Prostate gland (tissue), 2 donors: ENCODE results near the gene GNA15. TPM values are rescaled to one million over a fixed set of nuclear protein-coding genes. Genes with fewer than 3 reads are reported as not detected.

ENCODE experiments used
- DNase-seq: peaks from one replicate; pipeline ENCODE4 v3.0.0-alpha.2; 2019; ENCODE audit warnings: low spot score
- H3K27ac ChIP-seq, 2 donors: fragments of 200-600 bp; sonication (generic); 2 replicates each; pipeline ENCODE4 v1.5.1; 2017 to 2019
- H3K27me3 ChIP-seq: fragments of 200-600 bp; sonication (generic); replicated peaks from 2 replicates; pipeline ENCODE4 v1.5.1; 2019; ENCODE audit not compliant: insufficient read depth
- H3K36me3 ChIP-seq, 2 donors: fragments of 200-600 bp; sonication (generic); 1 replicate in 1 of 2; 2 replicates in 1 of 2; pipeline versions ENCODE4 v1.5.1 to v1.8.1; 2017 to 2019
- H3K4me1 ChIP-seq: fragments of 200-600 bp; sonication (generic); replicated peaks from 2 replicates; pipeline ENCODE4 v1.5.1; 2019
- H3K4me3 ChIP-seq, 2 donors: fragments of 200-600 bp; sonication (generic); 2 replicates each; pipeline ENCODE4 v1.5.1; 2017 to 2019
- H3K9me3 ChIP-seq: fragments of 200-600 bp; sonication (generic); 2 replicates; pipeline ENCODE4 v1.5.1; 2017
- POLR2A ChIP-seq: fragments of 450-650 bp; IDR thresholded peaks from one replicate; pipeline ENCODE4 v1.6.1; 2016; ENCODE audit warnings: antibody characterized with exemption, mild to moderate bottlenecking
- POLR2AphosphoS5 ChIP-seq: sonication (generic); formaldehyde crosslinking; IDR thresholded peaks from one replicate; pipeline ENCODE4 v1.6.1; 2017; ENCODE audit warnings: antibody characterized with exemption
- WGBS: methylation state at CpG from one replicate; pipeline ENCODE4 v1.1.5; 2018; 5-methylcytosine and 5-hydroxymethylcytosine counted together
- intact Hi-C: fragments of 100-400 bp; cut with DNase I; formaldehyde crosslinking; loops from one replicate; pipeline ENCODE4 v1.14.2; 2022
- total RNA-seq, 2 donors: library from RNA; depleted of rRNA; stranded (reverse); fragments of >200 nt; gene quantifications; one replicate each; pipeline ENCODE4 v1.1.0, GENCODE V29; 2016
- TF ChIP-seq, protein P1 (sequence below), 4 experiments: fragments of 200-600 bp in 2 of 4; fragments of 450-650 bp in 2 of 4; sonication (generic) in 2 of 4; IDR thresholded peaks; 1 replicate in 3 of 4; 2 replicates in 1 of 4; pipeline ENCODE4 v1.5.1; 2016 to 2019; ENCODE audit warnings: antibody characterized with exemption in 4 of 4, mild to moderate bottlenecking in 2 of 4, moderate library complexity in 2 of 4

Gene GNA15
- total RNA-seq, 2 donors from 2014 or later = 11.1 to 13.3 TPM

DNA sequence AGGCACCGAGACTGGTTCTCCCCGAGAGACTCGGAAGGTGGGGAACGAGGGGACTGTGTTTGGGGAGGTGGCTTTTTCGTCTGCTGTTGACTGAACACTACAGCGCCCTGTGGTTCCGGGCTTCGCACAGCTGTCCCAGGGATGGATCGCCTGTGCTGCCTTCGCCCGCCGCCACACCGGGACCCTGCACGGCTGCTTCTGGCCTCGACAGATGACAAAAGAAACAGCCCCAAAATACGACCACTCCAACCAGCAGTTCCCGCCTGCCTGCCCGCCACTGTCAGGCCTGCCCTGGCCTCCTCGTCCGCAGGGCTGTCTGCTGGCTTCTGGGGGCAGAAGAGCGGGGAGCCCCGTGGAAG lies 13.3 kb upstream of the GNA15 start:
- 89% methylated on average over 22 of the region's 22 CpGs for WGBS
- no peak for DNase-seq
- H3K9me3 ChIP-seq = no peaks in the 10 kb centered on the region
- intact Hi-C loops = no loop called here
- H3K36me3 ChIP-seq = peaks cover 0 to 8% of the 10 kb centered on the region in 2 donors
- H3K4me3 ChIP-seq = no peak overlapping the region
- no peaks in the 10 kb centered on the region for H3K27me3 ChIP-seq
- H3K4me1 ChIP-seq = no peaks in the 10 kb centered on the region
- TF ChIP-seq POLR2AphosphoS5 = no peak
- TF ChIP-seq, protein P1, sequence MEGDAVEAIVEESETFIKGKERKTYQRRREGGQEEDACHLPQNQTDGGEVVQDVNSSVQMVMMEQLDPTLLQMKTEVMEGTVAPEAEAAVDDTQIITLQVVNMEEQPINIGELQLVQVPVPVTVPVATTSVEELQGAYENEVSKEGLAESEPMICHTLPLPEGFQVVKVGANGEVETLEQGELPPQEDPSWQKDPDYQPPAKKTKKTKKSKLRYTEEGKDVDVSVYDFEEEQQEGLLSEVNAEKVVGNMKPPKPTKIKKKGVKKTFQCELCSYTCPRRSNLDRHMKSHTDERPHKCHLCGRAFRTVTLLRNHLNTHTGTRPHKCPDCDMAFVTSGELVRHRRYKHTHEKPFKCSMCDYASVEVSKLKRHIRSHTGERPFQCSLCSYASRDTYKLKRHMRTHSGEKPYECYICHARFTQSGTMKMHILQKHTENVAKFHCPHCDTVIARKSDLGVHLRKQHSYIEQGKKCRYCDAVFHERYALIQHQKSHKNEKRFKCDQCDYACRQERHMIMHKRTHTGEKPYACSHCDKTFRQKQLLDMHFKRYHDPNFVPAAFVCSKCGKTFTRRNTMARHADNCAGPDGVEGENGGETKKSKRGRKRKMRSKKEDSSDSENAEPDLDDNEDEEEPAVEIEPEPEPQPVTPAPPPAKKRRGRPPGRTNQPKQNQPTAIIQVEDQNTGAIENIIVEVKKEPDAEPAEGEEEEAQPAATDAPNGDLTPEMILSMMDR (IDR thresholded peaks at IDR 0.05) = no peak
- no peak for TF ChIP-seq POLR2A
- H3K27ac ChIP-seq = no peak overlapping the region

DNA sequence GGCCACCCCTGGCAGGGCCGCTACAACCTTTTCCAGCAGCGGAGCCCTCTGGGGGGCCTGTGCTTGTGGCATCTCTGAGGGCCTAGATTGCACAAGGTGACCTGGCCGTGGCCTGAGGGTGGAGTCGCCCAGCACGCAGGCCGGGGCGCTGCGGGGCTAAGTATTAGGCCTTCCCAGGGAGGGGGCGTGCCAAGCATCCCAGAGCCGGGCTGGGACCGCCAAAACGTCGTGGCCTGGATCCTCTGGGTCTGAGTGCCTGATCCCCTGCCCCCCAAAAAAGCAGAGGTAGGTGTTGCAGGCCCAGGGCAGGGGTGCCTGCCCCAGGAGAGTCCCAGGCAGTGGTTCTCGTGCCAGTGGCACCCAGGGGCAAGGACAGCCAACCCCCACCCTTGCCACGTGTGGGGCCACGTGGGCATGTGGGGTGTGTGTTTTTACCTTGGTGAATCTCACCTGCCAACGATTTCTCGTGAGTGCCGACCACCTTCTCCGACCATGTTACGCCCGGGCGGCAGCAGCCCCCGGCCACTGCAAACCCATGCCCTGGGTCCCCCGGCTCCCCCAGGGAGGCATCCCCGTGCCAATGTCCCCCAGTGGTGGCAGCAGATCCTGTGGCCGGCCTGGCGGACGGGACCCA lies 12.6 kb upstream of the GNA15 start:
- Histone ChIP-seq H3K27me3 (no peaks in the 10 kb centered on the region), H3K4me3 (no peak overlapping the region), H3K27ac (no peak overlapping the region), H3K9me3 (no peaks in the 10 kb centered on the region), H3K4me1 (no peaks in the 10 kb centered on the region), H3K36me3 (peaks cover 0 to 8% of the 10 kb centered on the region in 2 donors)
- TF ChIP-seq POLR2AphosphoS5 = no peak
- TF ChIP-seq POLR2A = no peak
- TF ChIP-seq, protein P1 (IDR thresholded peaks at IDR 0.05) = no peak
- no peak for DNase-seq
- WGBS = 86% methylated on average over 28 of the region's 29 CpGs
- intact Hi-C loops = no loop called here

- intact Hi-C loops = no loop called here
- no peak overlapping the region for H3K4me3 ChIP-seq
These were observed 11.9 kb upstream of the GNA15 start for GRCh38 chr19:3123956-3124355.

DNA sequence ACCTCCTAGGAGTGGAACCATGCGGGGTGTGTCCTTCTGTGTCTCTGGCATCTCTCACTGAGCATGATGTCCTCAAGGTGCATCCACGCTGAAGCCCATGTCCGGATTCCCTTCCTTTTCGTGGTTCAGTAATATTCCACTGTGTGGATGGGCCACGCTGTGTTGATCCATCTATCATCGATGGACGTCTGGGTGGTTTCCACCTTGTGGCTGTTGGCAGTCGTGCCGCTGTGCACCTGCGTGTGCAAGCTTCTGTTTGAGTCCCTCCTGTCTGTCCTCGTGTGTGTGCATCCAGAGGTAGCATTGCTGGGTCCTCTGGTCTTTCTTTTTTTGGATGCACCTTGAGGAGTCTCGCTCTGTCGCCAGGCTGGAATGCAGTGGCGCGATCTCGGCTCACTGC lies 11.2 kb upstream of the GNA15 start:
- peaks cover 0 to 8% of the 10 kb centered on the region in 2 donors for H3K36me3 ChIP-seq
- TF ChIP-seq POLR2A = no peak
- TF ChIP-seq, protein P1 (IDR thresholded peaks at IDR 0.05) = no peak
- WGBS = 80% methylated on average over 16 of the region's 16 CpGs
- H3K27ac ChIP-seq = no peak overlapping the region
- no peaks in the 10 kb centered on the region for H3K4me1 ChIP-seq
- no peaks in the 10 kb centered on the region for H3K9me3 ChIP-seq
- H3K4me3 ChIP-seq = no peak overlapping the region
- DNase-seq = no peak
- no peaks in the 10 kb centered on the region for H3K27me3 ChIP-seq
- intact Hi-C loops = no loop called here

More at GRCh38 chr19:3123956-3124355, 11.9 kb upstream of the GNA15 start:
- TF ChIP-seq POLR2A = no peak
- TF ChIP-seq, protein P1 (IDR thresholded peaks at IDR 0.05) = no peak
- no peak for TF ChIP-seq POLR2AphosphoS5
- WGBS = 61% methylated on average over 8 of the region's 8 CpGs
- H3K27me3 ChIP-seq = no peaks in the 10 kb centered on the region
- H3K27ac ChIP-seq = no peak overlapping the region
- peaks cover 0 to 8% of the 10 kb centered on the region in 2 donors for H3K36me3 ChIP-seq
- H3K4me1 ChIP-seq = no peaks in the 10 kb centered on the region
- no peaks in the 10 kb centered on the region for H3K9me3 ChIP-seq
- no peak for DNase-seq

GRCh38 chr19:3125900-3126524 lies 9.8 kb upstream of the GNA15 start:
- no peak overlapping the region for H3K4me3 ChIP-seq
- no peaks in the 10 kb centered on the region for H3K9me3 ChIP-seq
- 13% methylated on average over 14 of the region's 14 CpGs for WGBS
- DNase-seq = no peak
- H3K4me1 ChIP-seq = no peaks in the 10 kb centered on the region
- H3K36me3 ChIP-seq = peaks cover 0 to 8% of the 10 kb centered on the region in 2 donors
- intact Hi-C loops = no loop called here
- TF ChIP-seq, protein P1 (IDR thresholded peaks at IDR 0.05) = peak; percentile 19 to 79 (median 56)
- no peak for TF ChIP-seq POLR2AphosphoS5
- H3K27me3 ChIP-seq = no peaks in the 10 kb centered on the region
- no peak overlapping the region for H3K27ac ChIP-seq
